ENCODE data around the gene FBLN2.

Gene FBLN2

DNA sequence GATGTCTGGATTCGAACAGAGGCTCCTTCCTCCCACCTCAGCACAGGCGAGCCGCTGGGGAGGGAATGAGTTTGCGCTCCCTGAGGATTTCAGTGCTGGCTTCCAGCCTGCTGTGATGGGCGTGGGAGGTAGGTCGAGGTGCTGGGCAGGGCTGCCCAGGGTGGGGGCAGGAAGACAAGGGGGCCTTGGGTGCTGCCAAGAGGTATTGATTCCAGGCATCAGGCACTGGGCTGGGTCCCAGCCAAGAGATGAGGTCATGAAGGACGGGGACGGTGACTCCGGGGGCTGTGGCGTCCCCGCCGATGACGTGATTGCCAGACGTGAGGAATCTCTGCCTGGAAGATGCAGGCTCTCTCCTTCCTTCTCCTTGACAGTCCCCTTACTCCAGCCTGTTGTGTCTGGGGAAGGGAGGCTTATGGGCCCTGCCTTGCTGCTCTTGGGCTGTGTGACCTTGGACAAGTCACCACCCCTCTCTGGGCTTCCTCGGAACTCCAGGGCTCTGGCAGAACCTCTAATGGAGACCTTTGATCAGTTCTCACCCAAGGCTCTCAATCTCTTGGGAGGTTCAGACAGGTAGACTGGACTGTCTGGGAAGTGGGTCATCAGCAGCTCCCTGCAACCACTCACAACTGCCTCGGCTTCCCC lies 116.8 kb downstream of the FBLN2 start:
- DNase-seq (ENCODE audit: low spot score) = no peak

DNA sequence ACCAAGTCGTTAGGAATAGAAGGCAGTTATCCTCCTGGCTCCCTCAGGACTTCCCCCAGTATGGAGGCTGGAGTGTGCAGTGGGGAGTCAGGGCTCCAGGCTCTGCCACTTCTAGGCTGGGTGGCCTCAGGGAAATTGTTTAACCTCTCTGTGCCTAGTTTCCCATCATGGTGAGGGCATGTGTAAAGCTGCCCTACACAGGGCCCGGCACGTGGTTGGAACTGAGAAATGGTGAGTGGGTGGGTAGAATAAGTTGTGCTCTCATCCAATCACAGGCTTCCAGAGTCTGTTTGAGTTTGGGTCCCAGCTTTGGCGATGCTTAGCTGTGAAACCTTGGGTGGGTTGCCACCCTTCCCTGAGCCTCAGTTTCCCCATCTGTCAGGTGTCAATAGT lies 117.3 kb downstream of the FBLN2 start:
- no peak for DNase-seq (ENCODE audit: low spot score)

DNA sequence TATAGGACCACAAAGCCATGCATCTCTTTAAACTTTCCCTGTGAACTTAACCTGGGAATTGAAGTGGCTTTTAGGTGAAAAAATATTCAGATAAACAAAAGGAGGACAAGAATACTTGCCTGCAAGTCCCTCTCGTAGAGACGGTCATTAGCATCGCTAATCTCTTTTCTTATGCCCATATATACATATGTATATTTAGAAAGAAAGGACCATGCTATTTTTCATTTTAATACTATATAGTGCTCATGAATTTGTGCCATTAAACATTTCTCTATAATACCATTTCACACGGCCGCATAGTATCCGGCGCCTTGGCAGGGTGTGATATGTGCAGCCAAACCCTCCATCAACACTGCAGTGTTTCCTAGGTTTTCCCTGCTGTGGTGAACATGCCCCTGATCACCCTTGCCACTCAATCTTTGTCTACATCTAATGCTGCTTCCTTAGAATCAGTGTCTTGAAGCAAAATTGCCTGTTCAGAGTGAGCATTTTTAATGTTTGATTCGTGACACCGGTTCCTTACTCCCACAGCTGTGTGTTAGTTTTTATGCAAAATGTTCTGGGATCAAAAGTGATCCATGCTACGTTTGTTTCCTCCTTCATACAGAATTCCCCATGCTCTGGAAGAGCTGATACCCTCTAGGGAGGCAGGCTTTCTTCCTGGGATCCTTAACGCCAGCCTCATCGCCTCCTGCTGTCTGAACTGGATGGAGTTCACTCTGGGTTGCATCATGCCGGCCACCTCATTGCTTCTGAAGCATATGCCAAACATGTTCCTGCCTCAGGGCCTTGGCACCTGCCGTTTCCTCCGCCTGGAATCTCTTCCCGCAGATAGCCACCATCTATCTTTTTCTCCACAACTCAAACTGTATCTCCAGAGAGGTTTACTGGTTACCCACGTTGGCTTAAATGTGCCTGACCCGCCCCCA lies 118.1 kb downstream of the FBLN2 start:
- no peak for DNase-seq (ENCODE audit: low spot score)

DNA sequence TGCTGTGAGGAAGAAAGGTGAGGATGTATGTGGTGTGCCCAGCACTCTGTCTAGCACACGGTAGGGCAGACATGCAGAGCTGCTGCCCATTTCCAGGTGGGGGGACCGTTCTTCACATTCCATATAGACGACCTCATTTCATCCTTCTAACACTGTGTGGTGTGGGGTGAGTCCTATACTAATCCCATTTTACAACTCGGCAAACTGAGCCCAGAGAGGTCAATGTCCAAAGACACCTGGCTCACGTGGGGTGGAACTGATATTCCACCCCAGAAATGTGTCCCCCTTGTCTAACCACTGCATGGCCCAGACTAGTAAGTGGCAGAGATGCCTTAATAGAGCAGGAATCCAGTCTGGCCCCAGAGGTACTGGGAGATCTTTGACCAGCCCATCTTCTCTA lies 119.2 kb downstream of the FBLN2 start:
- DNase-seq (ENCODE audit: low spot score) = no peak

DNA sequence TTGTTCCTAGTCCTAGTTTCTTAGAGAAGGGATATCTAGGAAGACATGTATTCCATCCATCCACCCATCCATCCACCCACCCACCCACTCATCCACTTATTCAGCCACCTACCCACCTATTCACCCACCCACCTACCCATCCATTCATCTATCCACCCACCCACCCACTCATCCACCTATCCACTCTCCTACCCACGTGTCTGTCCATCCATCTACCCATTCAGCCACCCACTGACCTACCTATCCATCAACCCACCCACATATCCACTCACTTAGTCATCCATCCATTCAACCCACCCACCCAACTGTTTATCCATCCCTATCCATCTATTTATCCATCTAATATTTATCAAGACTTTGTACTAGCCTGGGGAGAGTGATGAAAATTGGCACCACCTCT lies 120.5 kb downstream of the FBLN2 start:
- DNase-seq (ENCODE audit: low spot score) = no peak

DNA sequence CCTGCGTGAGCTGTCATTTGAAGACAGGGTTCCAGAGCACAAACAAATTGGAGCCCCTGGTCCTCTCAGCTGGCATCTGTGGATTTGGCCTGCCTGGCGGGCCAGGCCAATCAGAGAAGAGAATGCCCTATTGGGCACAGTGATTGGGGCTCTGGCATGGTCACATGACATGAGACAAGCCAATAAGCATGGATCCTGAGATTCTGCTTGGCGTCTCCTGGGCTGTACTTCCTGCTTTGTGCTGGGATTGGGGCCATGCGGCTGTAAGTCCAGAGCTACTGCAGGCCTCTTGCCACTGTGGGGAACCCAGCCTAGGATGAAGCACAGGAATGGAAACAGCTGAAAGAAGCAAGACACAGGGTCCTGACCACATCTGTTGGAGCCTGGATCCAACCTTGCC lies 121.4 kb downstream of the FBLN2 start:
- no peak for DNase-seq (ENCODE audit: low spot score)

DNA sequence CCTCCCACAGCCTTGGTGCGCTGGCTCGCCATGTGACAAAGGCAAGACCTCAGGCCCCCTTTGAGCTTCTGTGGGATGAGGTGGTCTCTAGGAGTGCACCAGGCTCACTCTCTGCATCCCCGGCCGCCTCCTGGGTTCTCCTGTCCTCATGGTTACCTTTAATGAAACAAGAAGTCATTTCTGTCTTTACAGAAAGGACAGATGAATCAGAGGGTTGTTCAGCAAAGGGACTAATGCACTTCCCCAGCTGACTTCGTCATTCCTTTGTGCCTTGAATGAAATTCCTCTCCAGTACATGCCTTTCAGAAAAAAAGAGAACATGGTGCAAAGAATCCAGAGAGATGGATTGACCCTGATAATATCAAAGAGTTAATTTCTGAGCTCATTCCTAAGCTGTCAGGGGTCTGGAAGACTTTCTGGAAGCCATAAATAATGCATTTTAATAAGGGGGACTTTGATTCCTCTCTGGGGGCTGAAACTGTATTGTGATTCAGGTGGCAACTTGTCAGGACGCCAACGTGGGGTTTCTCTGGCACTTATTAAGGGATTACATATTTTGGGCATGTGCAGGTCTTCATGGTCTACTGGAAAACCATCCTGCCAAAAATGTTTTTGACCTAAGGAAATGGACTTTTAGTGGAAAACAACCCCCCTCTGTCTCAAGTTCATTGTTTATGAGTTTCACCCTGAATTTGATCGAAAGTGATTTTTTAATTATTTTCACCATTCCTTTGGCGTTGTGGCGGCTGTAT lies 122.7 kb downstream of the FBLN2 start:
- DNase-seq (ENCODE audit: low spot score) = no peak

DNA sequence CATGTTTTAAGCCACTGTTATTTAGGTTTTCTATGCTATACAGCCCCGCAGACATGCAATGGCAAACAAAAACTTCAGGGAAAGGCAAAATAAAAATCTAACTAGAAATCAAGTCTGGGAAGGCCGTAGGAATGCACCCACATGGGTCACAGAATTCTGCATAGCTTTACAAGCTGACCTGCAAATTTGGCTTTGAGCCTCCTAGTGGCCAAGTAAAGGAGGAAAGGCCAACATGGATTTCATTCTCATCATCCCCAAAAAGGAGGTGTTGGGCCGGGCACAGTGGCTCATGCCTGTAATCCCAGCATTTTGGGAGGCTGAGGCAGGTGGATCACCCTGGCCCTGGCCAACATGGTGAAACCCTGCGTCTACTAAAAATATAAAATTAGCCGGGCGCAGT lies 124.3 kb downstream of the FBLN2 start:
- DNase-seq (ENCODE audit: low spot score) = no peak

DNA sequence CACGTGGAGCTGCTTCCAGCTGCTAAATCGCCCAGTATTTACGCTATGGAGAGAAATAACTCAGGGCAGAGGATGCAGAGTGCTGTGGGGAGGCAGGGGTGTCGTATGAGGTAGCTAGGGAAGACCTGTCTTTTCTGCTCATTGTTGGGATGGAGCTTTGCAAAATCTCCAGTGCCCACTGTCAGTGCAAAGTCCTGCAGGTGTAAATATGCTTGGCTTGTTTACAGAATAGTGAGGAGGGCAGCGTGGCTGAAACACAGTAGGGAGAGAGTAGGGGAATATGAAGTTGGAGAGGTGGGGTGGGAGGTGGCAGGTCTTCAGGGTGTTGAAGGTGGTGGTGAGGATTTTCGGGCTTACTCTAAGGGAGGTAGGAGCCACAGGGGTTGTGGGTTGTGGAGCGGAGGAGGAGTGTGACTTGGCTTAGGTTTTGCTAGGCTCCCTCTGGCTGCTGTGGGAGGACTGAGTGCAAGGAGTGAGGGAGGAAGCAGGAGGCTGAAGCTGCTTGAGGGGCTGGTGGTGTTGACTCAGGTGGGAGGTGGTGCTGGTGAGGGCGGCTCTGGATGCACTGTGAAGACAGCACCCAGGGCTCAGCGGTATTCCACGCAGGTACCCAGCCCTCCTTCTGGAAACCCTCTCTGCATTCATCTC lies 125.7 kb downstream of the FBLN2 start:
- DNase-seq (ENCODE audit: low spot score) = no peak

DNA sequence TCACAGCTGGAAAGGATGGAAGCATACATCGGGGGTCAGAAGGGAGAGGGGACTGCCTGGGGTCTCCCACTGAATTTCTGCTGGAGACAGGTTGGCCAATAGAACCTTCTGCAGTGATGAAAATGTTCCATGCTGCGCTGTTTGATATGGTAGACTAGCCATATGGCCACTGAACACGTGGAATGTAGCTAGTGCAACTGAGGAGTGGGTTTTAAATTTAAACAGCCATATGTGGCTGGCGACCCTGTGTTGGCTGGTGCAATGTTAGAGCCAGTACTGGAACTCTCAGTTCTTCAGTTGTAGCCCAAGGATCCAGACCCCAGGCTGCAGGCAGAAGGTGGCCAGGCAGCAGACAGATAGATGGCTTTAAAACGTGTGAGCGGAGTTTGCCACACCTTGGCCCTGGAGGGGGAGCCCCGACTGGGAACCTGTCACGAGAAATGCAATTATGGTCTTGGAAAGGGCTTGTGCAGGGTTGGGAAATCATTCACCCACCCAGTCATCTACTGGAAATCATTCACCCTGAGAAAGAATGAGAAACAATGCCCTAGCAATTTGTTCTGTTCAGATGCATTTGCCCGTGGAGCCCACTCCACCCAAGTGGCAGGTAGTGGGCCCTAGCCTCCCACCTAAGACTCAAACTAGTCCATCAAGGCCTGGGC lies 127.6 kb downstream of the FBLN2 start:
- DNase-seq (ENCODE audit: low spot score) = no peak

DNA sequence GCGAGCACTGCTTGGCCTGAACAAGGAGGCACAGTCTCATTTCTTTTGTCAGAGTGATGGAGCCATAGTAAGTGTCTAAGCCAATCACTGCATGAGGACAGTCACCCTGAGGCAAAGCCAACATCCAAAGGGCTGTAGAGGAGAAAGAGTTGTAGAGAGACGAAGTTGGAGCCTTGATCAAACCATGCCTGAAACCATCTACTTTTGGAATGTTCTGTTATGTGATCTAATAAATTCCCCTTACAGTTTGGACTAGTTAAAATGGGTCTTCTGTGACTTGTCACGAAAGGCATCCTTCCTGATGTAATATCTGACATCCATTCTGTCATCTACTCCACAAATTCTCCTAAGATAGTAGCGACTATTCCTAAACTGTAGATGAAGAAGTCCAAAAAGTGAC lies 128.3 kb downstream of the FBLN2 start:
- DNase-seq (ENCODE audit: low spot score) = no peak

DNA sequence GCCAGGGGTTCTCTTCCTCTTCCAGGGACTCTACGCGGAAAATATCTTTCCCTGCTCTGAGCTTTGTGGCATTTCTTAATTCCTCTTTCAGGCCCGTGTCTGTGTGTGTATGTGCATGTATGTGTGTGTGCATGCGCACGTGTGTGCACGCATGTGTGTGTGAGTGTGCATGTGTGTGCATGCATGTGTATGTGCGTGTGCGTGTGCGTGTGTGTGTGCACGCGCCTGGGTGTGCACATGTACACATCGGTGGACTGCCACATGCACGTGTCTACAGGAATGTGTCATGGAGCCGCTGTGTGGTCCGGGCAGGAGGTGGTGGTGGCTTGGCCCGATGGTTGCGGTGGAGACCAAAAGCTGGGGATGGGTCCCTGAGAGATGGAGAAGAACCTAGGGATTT lies 133.0 kb downstream of the FBLN2 start:
- no peak for DNase-seq (ENCODE audit: low spot score)

DNA sequence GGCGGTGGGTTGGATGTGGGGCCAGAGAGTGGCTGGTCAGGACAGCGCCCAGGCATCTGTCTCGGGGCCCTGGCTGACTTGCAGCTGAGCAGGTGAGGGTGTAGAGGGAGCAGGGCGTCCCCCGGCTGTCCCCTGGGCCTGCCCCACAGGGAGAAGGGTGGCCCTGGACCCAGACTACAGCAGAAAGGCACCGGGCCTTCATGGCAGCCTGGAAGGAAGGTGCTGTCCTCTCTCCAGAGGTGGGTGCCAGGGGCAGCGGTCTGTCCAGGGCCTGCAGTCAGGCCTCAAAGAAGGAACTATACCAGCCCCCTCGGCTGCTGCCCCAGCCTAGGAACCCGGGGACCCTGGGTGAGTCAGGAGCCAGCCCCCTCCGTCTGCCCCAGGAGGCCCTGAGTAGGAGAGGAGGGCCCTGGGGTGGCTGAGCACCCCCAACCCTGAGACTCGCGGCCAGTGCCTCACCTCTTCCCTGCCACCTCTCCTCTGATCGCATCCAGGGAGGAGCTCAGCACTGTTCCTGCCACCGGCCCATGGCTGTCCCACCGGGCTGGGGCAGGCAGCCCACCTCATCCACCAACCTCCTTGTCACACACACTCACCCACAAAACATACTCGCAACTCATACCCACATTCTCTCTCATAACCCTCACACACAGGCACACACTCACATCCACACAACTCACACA lies 133.5 kb downstream of the FBLN2 start:
- no peak for DNase-seq (ENCODE audit: low spot score)

DNA sequence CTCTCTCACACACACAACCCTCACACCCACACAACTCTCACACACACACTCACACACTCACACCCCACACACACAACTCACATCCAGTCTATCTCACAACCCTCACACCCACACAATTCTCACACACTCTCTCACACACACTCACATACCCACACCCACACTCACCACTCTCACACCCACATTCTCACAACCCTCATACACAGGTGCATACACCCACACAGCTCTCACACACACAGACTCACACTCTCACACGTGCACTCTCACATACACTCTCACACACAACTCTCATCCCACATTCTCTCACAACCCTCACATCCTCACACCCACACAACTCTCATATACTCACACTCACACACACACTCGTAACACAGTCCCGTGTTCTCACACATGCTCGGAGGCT lies 134.4 kb downstream of the FBLN2 start:
- no peak for DNase-seq (ENCODE audit: low spot score)

DNA sequence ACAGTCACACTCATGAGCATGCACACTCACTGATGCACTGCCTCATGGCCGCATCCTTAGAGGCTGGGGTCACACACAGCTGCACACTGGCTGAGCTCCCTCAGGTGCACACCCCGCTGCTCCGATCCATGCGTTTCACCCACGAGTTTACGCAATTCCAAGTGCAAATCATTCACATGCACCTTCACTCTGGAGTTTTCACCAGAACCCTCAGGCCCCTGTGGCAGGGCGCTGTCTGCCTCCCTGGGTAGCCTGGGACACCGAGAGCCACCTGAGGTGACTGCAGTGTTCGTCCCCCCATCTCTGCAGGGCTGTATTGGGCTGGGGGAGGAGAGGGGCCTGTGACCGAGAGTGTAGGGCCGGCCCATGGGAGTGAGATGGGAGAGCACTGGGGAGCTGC lies 134.8 kb downstream of the FBLN2 start:
- no peak for DNase-seq (ENCODE audit: low spot score)

DNA sequence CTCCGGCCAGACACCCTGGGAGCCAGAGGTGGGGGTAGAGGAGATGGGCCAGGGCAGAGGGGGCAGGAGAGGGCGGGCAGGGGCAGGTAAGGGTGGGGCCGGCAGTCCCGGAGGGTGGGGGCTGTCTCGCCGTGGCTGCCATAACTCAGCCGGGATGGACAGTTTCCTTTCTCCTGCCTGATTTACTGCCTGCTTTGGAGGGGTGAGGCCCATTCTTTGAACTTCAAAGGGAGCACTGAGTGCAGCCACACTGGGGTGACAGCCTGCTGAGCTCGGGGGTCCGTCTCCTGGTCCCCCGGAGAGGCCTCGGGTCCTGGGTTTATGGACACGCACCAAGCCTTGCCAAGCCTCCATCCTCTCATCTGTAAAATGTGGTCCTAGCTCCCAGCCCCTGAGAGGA lies 135.4 kb downstream of the FBLN2 start:
- DNase-seq (ENCODE audit: low spot score) = no peak

DNA sequence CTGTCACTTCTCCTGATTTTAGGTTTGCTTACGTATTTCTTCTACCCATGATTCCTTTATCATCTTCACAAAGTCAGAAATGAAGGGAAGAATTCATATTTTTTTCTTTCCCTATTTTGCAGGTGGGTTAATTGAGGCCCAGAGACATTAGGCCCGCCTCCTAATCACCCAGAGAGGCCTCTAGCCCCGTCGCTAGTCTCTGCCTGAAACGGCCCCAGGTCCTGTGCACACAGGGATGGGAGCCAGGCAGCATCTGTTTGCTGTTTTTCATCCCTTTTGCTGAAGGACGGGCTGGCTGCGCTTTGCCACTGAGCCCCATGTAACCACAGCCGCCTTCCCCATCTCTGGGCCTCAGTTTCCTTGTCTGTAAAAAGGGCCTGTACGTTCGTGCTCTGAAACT lies 135.9 kb downstream of the FBLN2 start:
- DNase-seq (ENCODE audit: low spot score) = no peak

DNA sequence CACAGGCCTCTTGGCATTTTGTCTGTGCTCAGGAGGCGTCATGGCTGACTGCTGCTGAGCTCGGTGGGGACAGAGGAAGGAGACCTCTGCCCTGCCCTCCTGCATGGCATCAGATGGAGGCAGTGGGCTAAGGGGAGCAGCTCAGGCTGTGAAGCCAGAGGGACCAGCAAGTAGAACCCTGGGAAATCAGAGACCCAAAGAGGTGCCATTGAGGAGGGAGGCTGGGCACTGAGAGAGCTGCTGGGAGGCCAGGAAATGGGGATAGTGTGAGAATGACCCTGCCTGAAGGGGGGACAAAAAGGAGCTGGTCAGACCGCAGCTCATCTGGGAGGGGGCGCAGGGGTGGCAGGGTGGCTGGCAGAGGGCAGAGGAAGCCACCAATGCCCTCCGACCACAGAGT lies 136.8 kb downstream of the FBLN2 start:
- DNase-seq (ENCODE audit: low spot score) = no peak

DNA sequence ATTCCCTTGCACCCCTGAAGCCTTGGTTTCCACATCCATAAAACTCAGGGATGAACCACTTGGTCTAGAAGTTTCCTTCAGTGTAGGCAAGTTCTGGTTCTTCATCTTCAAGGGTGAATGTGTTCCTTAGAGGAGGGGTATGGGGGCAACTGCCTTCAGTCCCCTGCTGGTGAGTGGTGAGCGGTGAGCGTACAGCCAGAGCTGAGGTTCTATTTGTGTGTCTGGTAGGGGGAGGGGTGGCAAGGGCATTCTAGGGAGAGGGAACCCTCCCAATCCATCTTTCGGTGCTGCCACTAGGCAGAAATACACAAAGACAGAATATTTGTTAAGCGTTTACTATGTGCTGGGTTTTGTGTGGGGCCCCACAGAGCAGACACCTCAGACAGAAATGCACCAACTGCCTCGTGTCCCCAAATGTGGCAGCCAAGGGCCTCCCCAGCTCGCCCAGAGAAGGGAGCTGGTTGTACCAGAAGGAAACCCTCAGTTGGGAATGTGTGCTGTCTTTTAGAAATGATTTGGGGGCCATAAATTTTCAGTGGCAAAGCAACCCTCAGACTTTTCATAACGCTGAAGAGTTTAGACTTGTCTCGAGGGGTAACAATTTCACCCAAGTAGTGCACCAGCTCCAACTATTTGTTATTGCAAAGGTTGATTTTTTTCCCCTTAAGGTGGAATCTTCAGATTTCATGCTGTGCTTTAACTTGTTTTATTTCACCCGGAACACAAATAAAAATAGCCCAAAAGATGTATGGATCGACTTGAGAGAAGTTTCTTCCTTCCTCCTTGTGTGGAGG lies 137.6 kb downstream of the FBLN2 start:
- DNase-seq (ENCODE audit: low spot score) = no peak

DNA sequence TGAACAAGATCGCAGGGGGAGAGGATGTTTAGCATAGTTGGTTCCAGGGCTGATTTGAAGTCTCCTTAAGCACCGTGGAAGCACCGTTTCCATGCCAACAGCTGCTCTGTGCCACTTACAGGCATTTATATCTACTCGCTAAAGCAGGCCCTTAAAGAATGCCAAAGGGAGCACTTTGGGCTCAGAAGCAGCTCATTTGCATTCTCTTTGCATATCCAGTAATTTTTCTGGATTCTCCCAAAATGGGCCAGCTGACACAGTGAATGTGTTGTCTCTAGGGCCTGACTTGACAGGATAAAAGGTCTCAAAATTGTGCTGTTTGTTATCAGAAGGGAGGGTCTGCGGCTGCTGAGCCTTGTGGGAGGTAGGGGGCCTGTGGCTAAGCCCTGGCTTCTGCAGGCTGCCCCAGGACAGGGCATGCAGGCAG lies 138.6 kb downstream of the FBLN2 start:
- DNase-seq (ENCODE audit: low spot score) = no peak
